H9 (cell line): ENCODE results near the gene NCBP2L. TPM values are rescaled to one million over a fixed set of nuclear protein-coding genes. Genes with fewer than 3 reads are reported as not detected.

ENCODE experiments used
- DNase-seq: peaks from one replicate; pipeline ENCODE4 v3.0.0-alpha.2; 2017
- H2AFZ ChIP-seq: one replicate; pipeline ENCODE4 v1.6.1; 2013; ENCODE audit warnings: mild to moderate bottlenecking, low read length, control low read depth, moderate library complexity
- H2AK5ac ChIP-seq: 2 replicates; pipeline ENCODE4 v1.6.1; 2013; ENCODE audit warnings: low read length, control low read depth, mixed read lengths; ENCODE audit not compliant: insufficient read length
- H2BK120ac ChIP-seq: one replicate; pipeline ENCODE4 v1.6.1; 2013; ENCODE audit warnings: low read depth, mild to moderate bottlenecking, low read length, control low read depth, inconsistent platforms; ENCODE audit not compliant: poor library complexity, severe bottlenecking
- H2BK12ac ChIP-seq: 2 replicates; pipeline ENCODE4 v1.6.1; 2013; ENCODE audit warnings: low read length, control low read depth, mixed read lengths, low read depth; ENCODE audit not compliant: insufficient read length
- H2BK15ac ChIP-seq: 2 replicates; pipeline ENCODE4 v1.6.1; 2013; ENCODE audit warnings: low read depth, low read length, control low read depth
- H2BK20ac ChIP-seq: one replicate; pipeline ENCODE4 v1.6.1; 2013; ENCODE audit warnings: low read depth, mild to moderate bottlenecking, low read length, control low read depth, inconsistent platforms; ENCODE audit not compliant: poor library complexity, severe bottlenecking
- H2BK5ac ChIP-seq: 2 replicates; pipeline ENCODE4 v1.6.1; 2013; ENCODE audit warnings: low read length, control low read depth, mixed read lengths; ENCODE audit not compliant: insufficient read length
- H3K14ac ChIP-seq: 2 replicates; pipeline ENCODE4 v1.6.1; 2013; ENCODE audit warnings: low read length, control low read depth; ENCODE audit not compliant: insufficient read depth
- H3K18ac ChIP-seq: 2 replicates; pipeline ENCODE4 v1.6.1; 2013; ENCODE audit warnings: low read depth, mild to moderate bottlenecking, mixed read lengths, low read length, control low read depth; ENCODE audit not compliant: insufficient read length
- H3K23ac ChIP-seq: 2 replicates; pipeline ENCODE4 v1.6.1; 2013; ENCODE audit warnings: low read length, control low read depth, mixed read lengths, low read depth; ENCODE audit not compliant: insufficient read length
- H3K23me2 ChIP-seq: 2 replicates; pipeline ENCODE4 v1.6.1; 2013; ENCODE audit warnings: low read depth, mild to moderate bottlenecking, mixed read lengths, low read length, control low read depth; ENCODE audit not compliant: insufficient read length, poor library complexity, severe bottlenecking
- H3K27ac ChIP-seq: 2 replicates; pipeline ENCODE4 v1.5.1; 2013; ENCODE audit warnings: low read length, control low read depth, mixed read lengths, low read depth; ENCODE audit not compliant: insufficient read length
- H3K27me3 ChIP-seq: 2 replicates; pipeline ENCODE4 v1.6.1; 2013; ENCODE audit warnings: low read length, control low read depth, inconsistent platforms; ENCODE audit not compliant: insufficient read depth
- H3K4ac ChIP-seq: 2 replicates; pipeline ENCODE4 v1.6.1; 2013; ENCODE audit warnings: low read depth, mild to moderate bottlenecking, control low read depth, inconsistent platforms, low read length, moderate library complexity
- H3K4me1 ChIP-seq: 2 replicates; pipeline ENCODE4 v1.6.1; 2013; ENCODE audit warnings: low read length, control low read depth, inconsistent platforms; ENCODE audit not compliant: insufficient read depth
- H3K4me2 ChIP-seq: 2 replicates; pipeline ENCODE4 v1.6.1; 2013; ENCODE audit warnings: low read length, control low read depth, mixed read lengths; ENCODE audit not compliant: insufficient read length, insufficient read depth
- H3K56ac ChIP-seq: 2 replicates; pipeline ENCODE4 v1.6.1; 2013; ENCODE audit warnings: low read depth, mild to moderate bottlenecking, mixed read lengths, low read length, control low read depth; ENCODE audit not compliant: insufficient read length
- H3K79me1 ChIP-seq: 2 replicates; pipeline ENCODE4 v1.6.1; 2013; ENCODE audit warnings: low read depth, mild to moderate bottlenecking, moderate library complexity, low read length, control low read depth, inconsistent platforms; ENCODE audit not compliant: insufficient read depth, poor library complexity, severe bottlenecking
- H3K79me2 ChIP-seq: 2 replicates; pipeline ENCODE4 v1.6.1; 2013; ENCODE audit warnings: low read length, control low read depth, inconsistent platforms; ENCODE audit not compliant: insufficient read depth
- H3K9ac ChIP-seq: 2 replicates; pipeline ENCODE4 v1.6.1; 2013; ENCODE audit warnings: low read length, control low read depth, mixed read lengths; ENCODE audit not compliant: insufficient read length; ENCODE audit errors: extremely low read depth
- H3K9me3 ChIP-seq: one replicate; pipeline ENCODE4 v1.6.1; 2013; ENCODE audit warnings: low read depth, low read length, inconsistent platforms; ENCODE audit not compliant: control insufficient read depth
- H3T11ph ChIP-seq: one replicate; pipeline ENCODE4 v1.6.1; 2013; ENCODE audit warnings: mild to moderate bottlenecking, low read length, control low read depth, inconsistent platforms
- H4K20me1 ChIP-seq: one replicate; pipeline ENCODE4 v1.6.1; 2013; ENCODE audit not compliant: control insufficient read depth, insufficient read length, insufficient read depth
- H4K5ac ChIP-seq: 2 replicates; pipeline ENCODE4 v1.6.1; 2013; ENCODE audit warnings: low read depth, mild to moderate bottlenecking, mixed read lengths, low read length, control low read depth; ENCODE audit not compliant: insufficient read length
- H4K8ac ChIP-seq: replicated peaks from 2 replicates; pipeline ENCODE4 v1.6.1; 2013; ENCODE audit warnings: low read length, control low read depth, mixed read lengths, low read depth; ENCODE audit not compliant: insufficient read length
- H4K91ac ChIP-seq: 2 replicates; pipeline ENCODE4 v1.6.1; 2013; ENCODE audit warnings: low read depth, mild to moderate bottlenecking, moderate library complexity, mixed read lengths, low read length, control low read depth; ENCODE audit not compliant: insufficient read length
- H3K27ac Mint-ChIP-seq, 3 experiments: 2 replicates in 2 of 3; 3 replicates in 1 of 3; pipeline ENCODE4 v1.8.0; 2020 to 2021; ENCODE audit warnings: mixed read lengths in 3 of 3, mild to moderate bottlenecking in 1 of 3, moderate library complexity in 1 of 3
- H3K27me3 Mint-ChIP-seq: 2 replicates; pipeline ENCODE4 v1.8.0; 2021; ENCODE audit warnings: low read depth, mild to moderate bottlenecking, moderate library complexity, mixed read lengths
- H3K36me3 Mint-ChIP-seq, 3 experiments: 2 replicates in 2 of 3; 3 replicates in 1 of 3; pipeline ENCODE4 v1.8.0; 2020 to 2021; ENCODE audit warnings: low read depth in 3 of 3, mixed read lengths in 3 of 3; ENCODE audit not compliant: insufficient read depth in 1 of 3
- H3K4me1 Mint-ChIP-seq, 2 experiments: 2 replicates each; pipeline ENCODE4 v1.8.0; 2020; ENCODE audit warnings: mixed read lengths in 2 of 2
- H3K4me3 Mint-ChIP-seq, 2 experiments: 2 replicates in 1 of 2; 3 replicates in 1 of 2; pipeline ENCODE4 v1.8.0; 2020 to 2021; ENCODE audit warnings: mild to moderate bottlenecking in 2 of 2, mixed read lengths in 2 of 2, moderate library complexity in 1 of 2
- H3K9me3 Mint-ChIP-seq, 2 experiments: 2 replicates in 1 of 2; 3 replicates in 1 of 2; pipeline ENCODE4 v1.8.0; 2020; ENCODE audit warnings: mild to moderate bottlenecking in 2 of 2, mixed read lengths in 2 of 2, moderate library complexity in 1 of 2
- CTCF ChIP-seq: fragments of 200-600 bp; sonication (generic); conservative IDR thresholded peaks from 3 replicates; pipeline ENCODE4 v1.8.0; 2021; ENCODE audit warnings: antibody characterized with exemption, mild to moderate bottlenecking
- total RNA-seq: library from RNA; stranded (reverse); gene quantifications from 2 replicates; pipeline ENCODE4 v1.2.1, GENCODE V29; 2021

Gene NCBP2L
- total RNA-seq, 1 experiment from 2014 or later = not detected

- Mint-ChIP-seq H3K36me3 (peaks cover 0 to 7% (median 0%) of the 10 kb centered on the region in 3 experiments; a peak in 3 of 7 replicates), H3K27ac (no peak overlapping the region), H3K9me3 (peaks cover 18 to 30% of the 10 kb centered on the region in 2 experiments), H3K4me3 (no peak overlapping the region), H3K4me1 (no peaks in the 10 kb centered on the region), H3K27me3 (peaks cover 14% of the 10 kb centered on the region)
- peaks cover 32% of the 10 kb centered on the region for H3K9me3 ChIP-seq
- no peaks in the 10 kb centered on the region for H3K27me3 ChIP-seq
- DNase-seq = no peak
- no peak overlapping the region for H3K14ac ChIP-seq
- no peak overlapping the region for H3K18ac ChIP-seq
- H3K4me2 ChIP-seq = no peak overlapping the region
- no peaks in the 10 kb centered on the region for H4K20me1 ChIP-seq
- H3K23ac ChIP-seq = no peak overlapping the region
- no peaks in the 10 kb centered on the region for H3K23me2 ChIP-seq
- no peak overlapping the region for H2BK20ac ChIP-seq
- H4K5ac ChIP-seq = no peak overlapping the region
- no peak for TF ChIP-seq CTCF
- no peaks in the 10 kb centered on the region for H3K79me1 ChIP-seq
- H2AFZ ChIP-seq = no peak overlapping the region
- H3K9ac ChIP-seq = no peak overlapping the region
- no peaks in the 10 kb centered on the region for H3K79me2 ChIP-seq
- no peak overlapping the region for H4K91ac ChIP-seq
- no peaks in the 10 kb centered on the region for H3K4me1 ChIP-seq
- H2BK120ac ChIP-seq = no peak overlapping the region
- H2BK15ac ChIP-seq = no peak overlapping the region
- H3K4ac ChIP-seq = no peak overlapping the region
- H2AK5ac ChIP-seq = no peak overlapping the region
- no peak overlapping the region for H3T11ph ChIP-seq
- H3K27ac ChIP-seq = no peak overlapping the region
- no peak overlapping the region for H4K8ac ChIP-seq
- H2BK12ac ChIP-seq = no peak overlapping the region
- no peak overlapping the region for H3K56ac ChIP-seq
- no peak overlapping the region for H2BK5ac ChIP-seq
These were observed 41.5 kb downstream of the NCBP2L start for GRCh38 chrX:107818900-107819521.
